Chondrocyte (in vitro differentiated cells): ENCODE results near the gene RC3H2. TPM values are rescaled to one million over a fixed set of nuclear protein-coding genes. Genes with fewer than 3 reads are reported as not detected.

Experiments used
- DNase-seq: peaks from one replicate; pipeline ENCODE4 v3.0.0; 2021; ENCODE audit warnings: mixed read lengths, low spot score
- H3K27ac Mint-ChIP-seq: one replicate; pipeline ENCODE4 v1.8.0; 2021; ENCODE audit warnings: mild to moderate bottlenecking, moderate library complexity, mixed read lengths; ENCODE audit not compliant: unreplicated experiment
- H3K27me3 Mint-ChIP-seq: 2 replicates; pipeline ENCODE4 v1.8.0; 2021; ENCODE audit warnings: low read depth, mixed read lengths
- H3K36me3 Mint-ChIP-seq: 2 replicates; pipeline ENCODE4 v1.8.0; 2021; ENCODE audit warnings: low read depth, mixed read lengths
- H3K4me1 Mint-ChIP-seq: 2 replicates; pipeline ENCODE4 v1.8.0; 2021; ENCODE audit warnings: low read depth, mild to moderate bottlenecking, mixed read lengths
- H3K4me3 Mint-ChIP-seq: one replicate; pipeline ENCODE4 v1.8.0; 2021; ENCODE audit warnings: mild to moderate bottlenecking, moderate library complexity, mixed read lengths; ENCODE audit not compliant: unreplicated experiment
- H3K9me3 Mint-ChIP-seq: 2 replicates; pipeline ENCODE4 v1.8.0; 2021; ENCODE audit warnings: low read depth, mixed read lengths
- CTCF ChIP-seq: fragments of 200-600 bp; sonication (generic); IDR thresholded peaks from 2 replicates; pipeline ENCODE4 v1.5.0; 2021; ENCODE audit warnings: antibody characterized with exemption, mild to moderate bottlenecking, moderate library complexity
- total RNA-seq: library from RNA; stranded (reverse); gene quantifications from 3 replicates; pipeline ENCODE4 v1.2.1, GENCODE V29; 2021

RC3H2 gene
- total RNA-seq, 1 donor from 2014 or later, result 74.6 TPM

- H3K36me3 Mint-ChIP-seq, result peaks cover 2% of the 10 kb centered on the region
- no peaks in the 10 kb centered on the region for H3K27me3 Mint-ChIP-seq
- peak within 1 kb of the TSS; percentile 93 for H3K27ac Mint-ChIP-seq
These were observed 26.3 kb upstream of the RC3H2 start, which contains the start of gene ZBTB26 for GRCh38 chr9:122931226-122932121. Gene ZBTB26, minus strand, starts transcription at chr9:122931512. Its CDS starts 11,578 bp downstream, at chr9:122919934.

GRCh38 chr9:122930541-122931225 lies 25.5 kb upstream of the RC3H2 start:
- Mint-ChIP-seq H3K9me3 (no peaks in the 10 kb centered on the region), H3K4me1 (peaks cover 19% of the 10 kb centered on the region), H3K27me3 (no peaks in the 10 kb centered on the region)

More at GRCh38 chr9:122931226-122932121, 26.3 kb upstream of the RC3H2 start, which contains the start of gene ZBTB26:
- Mint-ChIP-seq H3K4me3 (no peak within 1 kb of the TSS), H3K9me3 (no peaks in the 10 kb centered on the region), H3K4me1 (peaks cover 23% of the 10 kb centered on the region)
- TF ChIP-seq CTCF, result no peak
- peak; percentile 96 for DNase-seq

GRCh38 chr9:122929796-122930354 lies 24.7 kb upstream of the RC3H2 start:
- H3K27ac Mint-ChIP-seq, result no peak overlapping the region

More at GRCh38 chr9:122930541-122931225, 25.5 kb upstream of the RC3H2 start:
- Mint-ChIP-seq H3K4me3 (no peak overlapping the region), H3K36me3 (peaks cover 2% of the 10 kb centered on the region), H3K27ac (no peak overlapping the region)
- no peak for TF ChIP-seq CTCF
- DNase-seq, result no peak

GRCh38 chr9:122923947-122924346 lies 18.8 kb upstream of the RC3H2 start:
- DNase-seq, result no peak
- H3K4me1 Mint-ChIP-seq, result no peaks in the 10 kb centered on the region
- H3K9me3 Mint-ChIP-seq, result no peaks in the 10 kb centered on the region
- no peak for TF ChIP-seq CTCF
- no peaks in the 10 kb centered on the region for H3K27me3 Mint-ChIP-seq
- H3K4me3 Mint-ChIP-seq, result no peak overlapping the region
- H3K36me3 Mint-ChIP-seq, result no peaks in the 10 kb centered on the region
- H3K27ac Mint-ChIP-seq, result no peak overlapping the region

More at GRCh38 chr9:122929796-122930354, 24.7 kb upstream of the RC3H2 start:
- DNase-seq, result no peak
- H3K9me3 Mint-ChIP-seq, result no peaks in the 10 kb centered on the region
- no peak overlapping the region for H3K4me3 Mint-ChIP-seq
- TF ChIP-seq CTCF, result no peak
- no peaks in the 10 kb centered on the region for H3K27me3 Mint-ChIP-seq
- no peaks in the 10 kb centered on the region for H3K36me3 Mint-ChIP-seq
- H3K4me1 Mint-ChIP-seq, result peaks cover 16% of the 10 kb centered on the region

GRCh38 chr9:122922713-122923112 lies 17.6 kb upstream of the RC3H2 start:
- H3K4me3 Mint-ChIP-seq, result no peak overlapping the region
- peak; percentile 44 for DNase-seq

More at GRCh38 chr9:122922713-122923112, 17.6 kb upstream of the RC3H2 start:
- no peaks in the 10 kb centered on the region for H3K36me3 Mint-ChIP-seq
- no peaks in the 10 kb centered on the region for H3K9me3 Mint-ChIP-seq
- no peak overlapping the region for H3K27ac Mint-ChIP-seq
- TF ChIP-seq CTCF, result no peak
- no peaks in the 10 kb centered on the region for H3K27me3 Mint-ChIP-seq
- H3K4me1 Mint-ChIP-seq, result no peaks in the 10 kb centered on the region
